RWPE2 (cell line): ENCODE data around the gene MCU.

Experiments used
- ATAC-seq: fragments of 200-7000 bp; cut with Tn5 transposase; 3 replicates; pipeline ENCODE4 v1.9.1; 2021; ENCODE audit warnings: low read depth
- DNase-seq: peaks from one replicate; pipeline ENCODE4 v3.0.0-alpha.2; 2020; ENCODE audit warnings: low spot score
- H3K27ac ChIP-seq: fragments of 450-650 bp; 2 replicates; pipeline ENCODE4 v1.5.1; 2017; ENCODE audit warnings: mild to moderate bottlenecking; ENCODE audit not compliant: poor library complexity, severe bottlenecking
- H3K27me3 ChIP-seq: fragments of 250-450 bp; sonication (Bioruptor Pico); 2 replicates; pipeline ENCODE4 v1.5.1; 2021; ENCODE audit warnings: mild to moderate bottlenecking, moderate library complexity; ENCODE audit not compliant: insufficient read depth, poor library complexity, severe bottlenecking
- H3K36me3 ChIP-seq: fragments of 250-450 bp; sonication (Bioruptor Pico); 2 replicates; pipeline ENCODE4 v1.5.1; 2020; ENCODE audit warnings: low read depth, mild to moderate bottlenecking, moderate library complexity
- H3K4me1 ChIP-seq: fragments of 250-450 bp; sonication (Bioruptor Pico); 2 replicates; pipeline ENCODE4 v1.5.1; 2021; ENCODE audit warnings: mild to moderate bottlenecking, moderate library complexity; ENCODE audit not compliant: insufficient read depth, poor library complexity, severe bottlenecking
- H3K4me3 ChIP-seq: fragments of 250-450 bp; sonication (Bioruptor Pico); 2 replicates; pipeline ENCODE4 v1.5.1; 2021; ENCODE audit warnings: mild to moderate bottlenecking, moderate library complexity; ENCODE audit not compliant: severe bottlenecking
- H3K9me3 ChIP-seq: fragments of 250-450 bp; sonication (Bioruptor Pico); 2 replicates; pipeline ENCODE4 v1.5.1; 2021; ENCODE audit warnings: mild to moderate bottlenecking, moderate library complexity; ENCODE audit not compliant: severe bottlenecking
- TF ChIP-seq, protein P1 (sequence below): fragments of 450-650 bp; IDR thresholded peaks from one replicate; pipeline ENCODE4 v1.5.1; 2017; ENCODE audit warnings: mild to moderate bottlenecking, moderate library complexity; ENCODE audit not compliant: poor library complexity, severe bottlenecking

Gene MCU

DNA sequence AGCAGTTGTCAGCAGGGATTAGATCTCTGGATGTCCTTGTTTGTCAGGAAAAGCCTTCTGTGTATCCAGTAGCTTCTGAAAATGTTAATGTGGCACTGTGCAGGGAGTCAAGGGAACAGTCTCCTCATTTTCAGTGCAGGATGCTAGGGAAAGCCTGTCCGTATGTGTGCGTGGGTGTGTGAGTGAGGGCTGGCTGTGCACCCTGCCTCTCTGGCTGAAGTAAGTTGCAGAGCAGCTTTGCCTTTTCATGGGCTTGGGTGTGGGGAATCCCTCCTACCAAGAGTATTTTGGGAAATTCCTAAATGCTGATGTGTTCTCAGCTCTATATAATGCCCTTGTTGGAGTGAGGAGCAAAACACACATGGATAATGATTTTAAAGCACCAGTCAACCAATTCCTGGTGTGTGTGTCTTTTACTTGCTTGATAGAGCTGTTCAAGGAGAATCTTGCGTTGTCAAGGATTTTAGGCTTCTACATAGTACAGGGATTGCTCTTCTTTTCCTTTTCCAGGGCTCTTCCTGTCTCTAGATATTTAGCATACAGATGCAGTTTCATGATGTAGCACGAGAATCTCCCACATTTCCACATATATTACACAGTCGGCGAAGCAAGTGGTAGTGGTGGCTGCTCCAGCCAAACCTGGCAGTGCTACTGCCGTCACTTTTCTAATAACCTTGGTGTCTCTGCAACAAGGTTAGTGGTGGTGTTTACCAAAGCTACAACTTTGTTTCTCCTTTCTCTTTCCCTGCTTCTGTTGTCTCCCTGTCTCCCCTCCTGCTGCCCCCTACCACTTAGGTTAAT, 92.8 kb downstream of the MCU start:
- ATAC-seq (peak; percentile 90), DNase-seq (peak; percentile 73)
- peaks cover 30% of the 10 kb centered on the region for H3K4me1 ChIP-seq
- H3K9me3 ChIP-seq = no peaks in the 10 kb centered on the region
- H3K4me3 ChIP-seq = no peak overlapping the region
- TF ChIP-seq, protein P1, sequence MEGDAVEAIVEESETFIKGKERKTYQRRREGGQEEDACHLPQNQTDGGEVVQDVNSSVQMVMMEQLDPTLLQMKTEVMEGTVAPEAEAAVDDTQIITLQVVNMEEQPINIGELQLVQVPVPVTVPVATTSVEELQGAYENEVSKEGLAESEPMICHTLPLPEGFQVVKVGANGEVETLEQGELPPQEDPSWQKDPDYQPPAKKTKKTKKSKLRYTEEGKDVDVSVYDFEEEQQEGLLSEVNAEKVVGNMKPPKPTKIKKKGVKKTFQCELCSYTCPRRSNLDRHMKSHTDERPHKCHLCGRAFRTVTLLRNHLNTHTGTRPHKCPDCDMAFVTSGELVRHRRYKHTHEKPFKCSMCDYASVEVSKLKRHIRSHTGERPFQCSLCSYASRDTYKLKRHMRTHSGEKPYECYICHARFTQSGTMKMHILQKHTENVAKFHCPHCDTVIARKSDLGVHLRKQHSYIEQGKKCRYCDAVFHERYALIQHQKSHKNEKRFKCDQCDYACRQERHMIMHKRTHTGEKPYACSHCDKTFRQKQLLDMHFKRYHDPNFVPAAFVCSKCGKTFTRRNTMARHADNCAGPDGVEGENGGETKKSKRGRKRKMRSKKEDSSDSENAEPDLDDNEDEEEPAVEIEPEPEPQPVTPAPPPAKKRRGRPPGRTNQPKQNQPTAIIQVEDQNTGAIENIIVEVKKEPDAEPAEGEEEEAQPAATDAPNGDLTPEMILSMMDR = no peak
- no peaks in the 10 kb centered on the region for H3K27me3 ChIP-seq
- H3K27ac ChIP-seq = no peak overlapping the region
- no peaks in the 10 kb centered on the region for H3K36me3 ChIP-seq

- H3K9me3 ChIP-seq = no peaks in the 10 kb centered on the region
- H3K27ac ChIP-seq = no peak overlapping the region
- TF ChIP-seq, protein P1 = no peak
- H3K4me1 ChIP-seq = peaks cover 35% of the 10 kb centered on the region
- H3K4me3 ChIP-seq = no peak overlapping the region
- no peak for DNase-seq
- ATAC-seq = no peak
- H3K36me3 ChIP-seq = no peaks in the 10 kb centered on the region
- no peaks in the 10 kb centered on the region for H3K27me3 ChIP-seq
Observed at GRCh38 chr10:72785409-72785808, 93.5 kb downstream of the MCU start.

- TF ChIP-seq, protein P1 = no peak
- no peaks in the 10 kb centered on the region for H3K27me3 ChIP-seq
- DNase-seq = no peak
- H3K4me3 ChIP-seq = no peak overlapping the region
- no peaks in the 10 kb centered on the region for H3K9me3 ChIP-seq
- H3K4me1 ChIP-seq = peaks cover 8% of the 10 kb centered on the region
- peak; percentile 41; the same call in 2 of the 3 replicates for ATAC-seq
- peak overlapping the region; percentile 15 for H3K27ac ChIP-seq
- H3K36me3 ChIP-seq = no peaks in the 10 kb centered on the region
Observed at GRCh38 chr10:72790216-72790990, 98.5 kb downstream of the MCU start.

DNA sequence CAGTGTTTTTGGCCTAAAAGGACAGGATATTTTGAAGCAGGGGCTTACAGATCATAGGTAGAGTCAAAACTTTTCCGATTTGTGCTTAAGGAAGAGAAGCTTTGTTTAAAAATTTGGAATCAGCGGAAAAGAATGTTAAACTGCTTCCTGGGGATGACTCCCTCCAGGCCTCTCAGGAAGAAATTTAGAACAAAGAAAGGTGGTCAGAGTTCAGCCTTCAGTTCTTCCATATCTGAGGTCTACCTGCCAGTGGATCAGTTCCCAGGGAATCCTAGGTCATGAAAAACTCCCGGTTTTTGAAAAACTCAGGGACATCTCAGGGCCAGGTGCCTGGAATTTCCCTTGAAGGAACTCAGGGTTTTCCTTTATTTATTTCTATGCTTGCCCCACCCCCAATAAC, 100.3 kb downstream of the MCU start:
- TF ChIP-seq, protein P1 = no peak
- Histone ChIP-seq H3K27ac (peak overlapping the region; percentile 17), H3K4me1 (peaks cover 8% of the 10 kb centered on the region), H3K4me3 (no peak overlapping the region), H3K9me3 (no peaks in the 10 kb centered on the region), H3K36me3 (no peaks in the 10 kb centered on the region), H3K27me3 (no peaks in the 10 kb centered on the region)
- DNase-seq = no peak
- no peak for ATAC-seq

DNA sequence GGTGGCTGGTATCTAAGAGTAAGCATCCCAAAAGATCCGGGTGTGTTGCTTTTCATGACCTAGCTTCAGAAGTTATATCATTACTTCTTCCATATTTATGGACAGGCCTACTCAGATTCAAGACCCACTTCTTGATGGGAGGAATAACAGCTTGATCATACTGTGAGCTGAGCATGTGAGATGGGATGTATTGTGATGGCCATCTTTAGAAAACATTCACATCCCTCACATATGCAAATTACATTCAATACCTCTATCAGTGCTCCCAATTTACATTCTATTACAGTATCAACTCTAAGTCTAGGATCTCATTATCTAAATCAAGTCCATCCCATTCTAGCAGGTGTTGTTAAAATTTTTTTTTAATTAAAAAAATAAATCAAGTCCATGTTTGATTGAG, 101.8 kb downstream of the MCU start:
- H3K27ac ChIP-seq = no peak overlapping the region
- DNase-seq (no peak), ATAC-seq (no peak)
- H3K27me3 ChIP-seq = no peaks in the 10 kb centered on the region
- H3K4me1 ChIP-seq = peaks cover 8% of the 10 kb centered on the region
- no peaks in the 10 kb centered on the region for H3K9me3 ChIP-seq
- TF ChIP-seq, protein P1 = no peak
- no peak overlapping the region for H3K4me3 ChIP-seq
- H3K36me3 ChIP-seq = no peaks in the 10 kb centered on the region
